ENCODE measurements around the gene GSTCD.
"Not testable (repeated sequence)": the region's sequence is repeated elsewhere in the genome, so short reads cannot be mapped to it uniquely, and the experiment has no call there.

Gene GSTCD, protein sequence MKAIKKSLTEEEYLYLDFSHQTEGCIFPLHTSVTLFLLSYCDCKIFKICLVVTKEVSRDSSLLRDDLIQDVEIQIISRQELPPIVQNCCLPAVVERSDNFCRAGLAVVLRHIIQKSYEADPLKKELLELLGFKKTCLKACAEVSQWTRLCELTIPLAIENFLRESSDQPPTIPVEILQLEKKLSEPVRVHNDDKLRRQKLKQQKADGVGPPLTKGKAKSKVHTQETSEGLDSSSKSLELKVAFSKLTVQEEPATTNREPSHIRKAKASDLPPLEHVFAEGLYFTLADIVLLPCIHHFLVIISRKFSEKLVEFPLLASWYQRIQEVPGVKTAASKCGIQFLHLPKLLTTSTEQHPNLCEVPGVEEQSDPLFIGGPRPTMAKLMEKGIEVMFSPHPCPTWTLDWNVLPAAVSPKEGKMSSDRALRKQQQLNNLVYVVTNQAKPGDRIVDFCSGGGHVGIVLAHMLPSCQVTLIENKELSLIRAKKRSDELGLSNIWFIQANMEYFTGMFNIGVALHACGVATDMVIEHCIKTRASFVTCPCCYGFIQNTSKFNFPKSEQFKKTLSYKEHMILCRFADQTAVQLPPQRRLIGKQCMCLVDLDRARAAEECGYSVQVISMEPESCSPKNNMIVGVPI

GRCh38 chr4:105708181-105709080, at the start of gene GSTCD, which contains the start of gene INTS12:
TSS of gene GSTCD (plus strand) at chr4:105708784. CDS start at chr4:105717614, 8,830 bp downstream.
TSS of gene INTS12 (minus strand) at chr4:105708689. CDS start at chr4:105700005, 8,684 bp downstream.
- peak; percentile 92 for DNase-seq

- DNase-seq = no peak
Observed at GRCh38 chr4:105659190-105659589, 49.4 kb upstream of the GSTCD start.

DNA sequence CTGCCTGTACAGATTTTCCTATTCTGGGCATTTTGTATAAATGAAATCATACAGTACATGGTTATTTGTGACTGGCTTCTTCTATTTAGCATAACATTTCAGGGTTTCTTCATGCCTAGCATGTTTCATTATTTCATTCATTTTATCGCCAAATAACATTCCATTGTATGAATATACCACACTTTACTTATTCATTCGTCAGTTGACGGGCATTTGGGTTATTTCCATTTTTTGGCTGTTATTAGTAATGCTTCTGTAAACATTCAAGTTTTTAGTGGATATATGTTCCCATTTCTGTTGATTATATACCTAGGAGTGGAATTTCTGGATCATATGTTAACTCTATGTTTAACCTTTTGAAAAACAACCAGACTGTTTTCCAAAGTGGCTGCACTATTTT, 47.6 kb upstream of the GSTCD start:
- no peak for DNase-seq

DNA sequence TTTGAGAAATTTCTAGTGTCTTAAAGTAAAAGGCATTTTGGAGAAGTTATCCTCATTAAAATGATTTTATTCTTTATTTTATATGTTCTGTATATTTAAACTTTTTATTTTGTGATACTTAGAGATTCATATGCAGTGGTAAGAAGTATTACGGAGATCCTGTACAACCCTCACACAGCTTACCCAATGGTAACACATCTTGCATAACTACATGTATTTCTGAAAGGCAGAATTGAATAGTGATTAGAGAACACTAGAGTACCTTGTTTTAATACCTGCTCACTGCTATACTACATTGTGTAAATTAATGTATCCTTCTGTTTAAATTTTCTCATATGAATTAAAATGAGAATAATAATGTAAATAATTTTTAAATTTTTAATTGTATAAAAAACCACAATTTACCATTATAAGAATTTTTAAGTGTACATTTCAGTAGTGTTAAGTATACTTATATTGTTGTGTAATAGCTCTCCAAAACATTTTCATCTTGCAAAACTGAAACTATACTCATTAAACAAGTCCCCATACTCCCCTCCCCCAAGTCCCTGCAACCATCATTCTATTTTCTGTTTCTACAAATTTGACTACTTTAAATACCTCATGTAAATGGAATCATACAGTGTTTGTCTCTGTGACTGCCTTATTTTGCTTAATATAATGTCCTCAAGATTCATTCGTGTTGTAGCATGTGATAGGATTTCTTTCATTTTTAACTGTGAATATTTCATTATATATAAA, 45.5 kb upstream of the GSTCD start:
- DNase-seq = no peak

DNA sequence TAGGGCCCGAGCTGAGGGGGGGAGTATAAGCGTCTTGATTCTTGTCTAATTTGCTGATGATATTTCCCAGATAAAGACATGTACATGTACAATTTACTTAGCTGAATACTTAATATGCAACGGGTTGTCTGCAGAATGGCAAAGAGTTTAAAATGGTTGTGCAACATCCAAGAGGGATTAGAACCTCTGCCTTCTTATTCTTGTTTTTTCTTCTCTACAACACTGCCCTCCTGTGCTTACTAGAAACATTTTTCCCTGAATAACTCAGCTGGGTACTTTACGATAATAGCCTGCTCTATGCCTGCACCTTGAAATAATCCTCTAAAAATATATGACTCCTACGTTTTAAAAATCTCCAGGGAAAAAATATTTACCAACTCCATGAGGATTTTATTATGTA, 41.9 kb upstream of the GSTCD start:
- no peak for DNase-seq

GRCh38 chr4:105670684-105671083, 37.9 kb upstream of the GSTCD start:
- no peak for DNase-seq

DNA sequence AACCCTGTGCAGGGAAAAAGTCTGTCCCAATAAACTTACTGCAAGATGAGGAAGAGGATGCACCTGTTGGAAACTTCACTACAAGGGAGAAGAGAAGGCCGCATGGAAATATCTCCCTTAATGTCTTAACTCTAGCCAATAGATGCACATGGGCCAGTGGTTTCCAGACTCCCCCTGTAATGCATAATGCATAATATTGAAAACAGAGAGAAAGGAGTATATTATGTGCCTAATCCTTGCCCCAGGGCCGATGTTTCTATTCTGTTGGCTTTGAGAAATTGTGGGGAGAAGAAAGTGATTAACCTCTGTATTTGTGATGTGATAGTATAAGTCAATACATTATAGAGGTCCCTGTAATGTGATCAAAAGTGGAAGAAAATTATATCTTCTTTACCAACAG, 37.3 kb upstream of the GSTCD start:
- no peak for DNase-seq

- DNase-seq = no peak
Observed at GRCh38 chr4:105674011-105674410, 34.6 kb upstream of the GSTCD start.

GRCh38 chr4:105677709-105678108, 30.9 kb upstream of the GSTCD start:
- no peak for DNase-seq

DNA sequence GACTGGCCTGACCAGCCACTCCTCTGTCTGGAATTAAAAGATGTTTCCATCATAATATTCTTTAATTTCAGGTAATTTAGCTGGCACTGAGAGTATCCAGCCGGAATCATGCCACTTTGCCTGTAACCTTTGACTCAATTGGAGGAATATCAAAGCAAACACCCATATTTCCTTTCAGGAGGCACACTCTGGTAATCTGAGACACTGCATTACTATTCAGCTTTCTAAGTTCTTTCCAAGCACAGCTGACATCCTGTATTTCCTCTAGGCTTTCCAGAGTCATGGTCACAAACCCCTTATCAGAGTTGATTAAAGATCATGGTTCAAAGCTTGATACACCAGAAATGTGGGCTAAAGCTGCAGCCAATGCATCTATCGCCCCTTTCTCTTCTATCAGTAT, 29.4 kb upstream of the GSTCD start:
- no peak for DNase-seq

DNA sequence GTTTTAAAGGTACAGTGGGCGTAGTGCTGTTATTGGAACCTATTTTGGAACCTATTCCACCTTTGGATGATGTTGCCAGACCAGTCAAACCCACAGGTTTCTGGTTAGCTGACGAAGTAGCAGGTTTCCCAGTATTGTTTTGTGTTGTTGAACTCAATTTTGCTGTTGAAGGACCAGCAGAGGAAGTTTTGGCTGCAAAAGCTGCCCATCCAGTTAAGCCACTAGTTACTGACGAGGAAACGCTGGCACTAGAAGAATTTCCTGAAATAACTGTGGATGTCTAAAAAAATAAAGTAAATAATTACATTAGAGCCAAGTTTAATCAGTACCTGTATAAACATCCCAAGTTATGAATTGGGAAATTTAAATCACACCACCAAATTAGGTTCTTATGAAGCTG, 25.5 kb upstream of the GSTCD start:
- DNase-seq = no peak

DNA sequence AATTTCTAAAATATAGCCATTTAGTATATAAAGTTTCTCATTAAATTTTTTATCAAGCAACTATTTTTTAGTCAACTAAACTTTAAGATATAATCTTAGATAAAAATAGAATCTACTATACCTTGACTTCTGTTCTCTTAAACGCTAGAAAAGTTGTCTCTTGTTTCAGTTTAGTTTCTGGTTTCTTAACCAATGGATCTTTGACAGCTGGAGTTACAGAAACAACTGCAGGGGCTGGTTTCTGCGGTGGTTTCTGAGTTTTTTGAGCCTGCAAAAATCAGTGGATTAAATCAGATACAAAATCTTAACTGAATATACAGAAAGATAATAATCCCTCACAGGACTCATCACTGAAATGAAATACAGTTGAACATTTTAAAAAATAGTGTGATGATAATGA, 22.0 kb upstream of the GSTCD start:
- no peak for DNase-seq

DNA sequence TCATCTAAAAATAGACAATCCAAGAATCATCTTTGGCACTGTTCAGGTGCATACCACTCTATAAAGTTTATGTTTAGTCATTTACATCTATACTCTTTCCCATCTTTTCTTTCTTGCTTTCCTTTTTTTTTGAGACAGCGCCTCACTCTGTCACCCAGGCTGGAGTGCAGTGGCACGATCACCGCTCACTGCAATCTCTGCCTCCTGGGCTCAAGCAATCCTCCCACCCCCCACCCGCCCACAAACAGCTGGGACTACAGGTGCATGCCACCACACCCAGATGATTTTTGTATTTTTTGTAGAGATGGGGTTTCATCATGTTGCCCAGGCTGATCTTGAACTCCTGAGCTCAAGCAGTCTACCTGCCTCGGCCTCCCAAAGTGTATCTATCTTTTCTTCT, 13.8 kb upstream of the GSTCD start:
- DNase-seq = not testable (repeated sequence)

DNA sequence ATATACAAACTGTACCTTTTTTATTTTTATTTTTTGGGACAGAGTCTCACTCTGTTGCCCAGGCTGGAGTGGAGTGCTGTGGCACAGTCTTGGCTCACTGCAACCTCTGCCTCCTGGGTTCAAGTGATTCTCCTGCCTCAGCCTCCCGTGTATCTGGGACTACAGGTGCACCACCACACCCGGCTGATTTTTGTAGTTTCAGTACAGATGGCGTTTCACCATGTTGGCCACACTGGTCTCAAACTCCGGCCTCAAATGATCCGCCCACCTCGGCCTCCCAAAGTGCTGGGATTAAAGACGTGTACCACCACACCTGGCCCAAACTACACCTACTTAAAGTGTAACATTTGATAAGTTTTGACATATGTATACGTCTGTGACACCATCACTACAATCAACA, 12.8 kb upstream of the GSTCD start:
- DNase-seq = not testable (repeated sequence)

DNA sequence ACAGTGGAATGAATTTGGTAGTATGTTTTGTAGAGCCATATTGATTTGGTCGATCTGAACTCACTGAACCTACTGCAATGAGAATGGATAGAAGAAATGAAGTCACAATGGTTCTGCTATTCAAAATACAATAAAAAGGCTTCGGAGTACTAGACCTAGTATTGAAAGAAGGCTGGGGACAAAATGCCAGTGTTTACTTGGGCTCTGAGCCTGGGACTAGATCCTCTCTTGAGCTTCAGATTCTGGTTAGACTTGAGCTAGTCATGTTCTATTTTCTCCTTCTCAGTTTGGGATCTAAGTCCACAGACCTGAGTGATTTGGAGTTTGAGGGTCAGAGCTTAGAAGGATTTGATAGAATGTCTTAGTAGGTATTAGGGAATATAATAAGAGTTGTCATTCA, 10.0 kb upstream of the GSTCD start:
- no peak for DNase-seq

GRCh38 chr4:105707782-105708180, 803 bp upstream of the GSTCD start:
- DNase-seq = no peak

DNA sequence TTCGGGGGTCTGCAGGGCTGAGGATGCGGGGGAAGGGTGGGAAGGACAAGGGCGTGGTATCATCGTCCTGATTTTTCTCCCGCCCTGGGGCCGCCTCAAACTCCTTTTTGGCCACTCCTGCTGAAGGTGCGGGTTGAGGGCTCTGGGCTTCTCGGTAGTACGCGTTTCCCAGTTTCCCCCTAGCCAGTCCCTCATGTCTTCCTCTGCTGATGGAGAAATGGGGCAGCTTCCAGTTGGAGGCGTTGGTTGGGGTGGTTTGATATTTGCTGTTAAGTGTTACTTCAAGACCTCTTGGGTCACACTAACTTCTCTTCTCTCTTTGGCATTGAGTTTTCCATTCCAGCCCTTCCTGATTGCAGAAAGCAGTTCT, 482 bp downstream of the GSTCD start:
- peak; percentile 31 for DNase-seq

DNA sequence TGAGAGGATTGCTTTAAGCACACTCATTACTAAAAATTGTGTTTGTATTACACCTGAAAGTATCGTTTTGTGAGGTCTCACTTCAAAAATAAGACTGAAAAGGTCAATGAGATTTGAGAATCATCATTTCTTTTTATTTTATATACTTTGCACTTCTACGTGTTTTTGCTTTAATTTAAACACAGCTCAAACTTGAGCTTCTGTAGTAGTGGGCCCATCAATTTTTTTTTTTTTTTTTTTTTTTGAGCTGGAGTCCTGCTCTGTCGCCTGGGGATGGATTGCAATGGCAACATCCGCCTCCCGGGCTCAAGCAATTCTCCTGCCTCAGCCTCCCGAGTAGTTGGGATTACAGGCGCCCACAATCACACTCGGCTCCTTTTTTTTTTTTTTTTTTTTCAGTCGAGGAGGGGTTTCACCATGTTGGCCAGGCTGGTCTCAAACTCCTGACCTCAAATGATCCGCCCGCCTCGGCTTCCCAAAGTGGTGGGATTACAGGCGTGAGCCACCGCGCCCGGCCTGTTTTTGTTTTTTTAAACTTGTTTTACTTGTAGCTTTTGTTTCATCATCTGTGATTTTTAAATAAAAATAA, 1.5 kb downstream of the GSTCD start:
- DNase-seq = no peak

DNA sequence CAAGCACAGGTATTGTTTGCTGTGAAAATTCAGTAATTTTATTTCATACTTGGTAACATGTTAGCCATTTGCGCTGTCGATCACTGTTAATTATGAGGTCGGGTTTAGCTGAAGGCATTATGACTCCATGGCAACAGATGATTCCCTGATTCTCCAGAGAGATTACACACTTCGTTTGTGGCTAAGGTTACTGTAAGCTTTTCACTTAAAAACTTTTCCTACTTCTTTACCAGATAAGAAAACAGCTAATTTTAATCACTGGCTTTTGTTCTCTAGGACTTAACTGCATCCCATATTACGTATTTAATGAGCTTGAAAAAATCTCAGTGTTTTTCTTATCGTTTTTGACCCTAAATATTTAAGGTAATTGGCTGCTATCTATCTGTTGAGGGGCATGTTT, 2.1 kb downstream of the GSTCD start:
- DNase-seq = no peak

- DNase-seq = no peak
Observed at GRCh38 chr4:105712766-105713165, 4.2 kb downstream of the GSTCD start.

DNA sequence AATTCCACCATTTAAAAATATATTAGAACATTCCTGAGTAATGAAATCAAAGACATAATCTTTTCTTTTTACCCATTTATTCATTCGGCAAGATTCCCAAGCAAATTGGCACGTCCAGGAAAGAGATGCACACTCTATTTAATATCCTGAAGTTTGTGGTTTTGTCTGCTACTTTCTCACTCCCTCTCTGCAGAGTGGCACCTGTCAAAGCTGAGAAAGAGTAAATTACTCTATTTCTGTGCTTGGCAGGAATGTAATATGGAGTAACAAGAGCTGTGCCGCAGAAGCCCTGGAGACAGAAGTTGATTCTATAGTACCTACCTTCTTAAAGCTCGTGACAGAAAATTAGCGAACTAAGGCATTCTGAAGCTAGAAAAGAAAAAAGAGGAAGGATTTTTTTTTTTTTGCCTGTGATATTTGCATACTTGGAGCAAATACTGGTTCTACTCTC, 5.5 kb downstream of the GSTCD start:
- DNase-seq = no peak

DNA sequence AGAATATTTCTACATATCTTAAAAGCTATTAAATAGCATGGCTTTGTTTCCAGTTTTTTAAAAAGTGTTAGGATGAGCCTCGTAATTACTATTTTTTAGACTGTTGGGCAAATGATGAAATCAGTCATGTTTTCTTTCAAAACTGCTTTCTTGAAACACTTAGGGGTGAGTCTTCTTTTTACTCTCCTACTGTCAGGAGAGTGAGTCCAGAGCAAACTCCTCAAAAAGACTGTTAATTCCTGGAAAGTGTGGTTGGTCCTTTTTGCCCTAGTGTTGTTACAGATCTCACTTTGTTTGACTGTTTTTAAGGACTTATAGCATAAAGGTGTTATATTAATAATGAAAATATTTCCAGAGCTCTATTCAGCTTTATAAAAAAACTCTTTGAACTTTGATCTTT, 6.3 kb downstream of the GSTCD start:
- DNase-seq = no peak
